ENCODE results near the gene FTSJ1. TPM values are rescaled to one million over a fixed set of nuclear protein-coding genes. Genes with fewer than 3 reads are reported as not detected.

FTSJ1 gene
- total RNA-seq, 1 experiment from 2014 or later, result 22.9 TPM

- no peak for DNase-seq
- H3K27ac ChIP-seq (ENCODE audit: low read length), result no peak overlapping the region
- no peak overlapping the region for H3K4me3 ChIP-seq (ENCODE audit: low read length)
- no peaks in the 10 kb centered on the region for H3K27me3 ChIP-seq (ENCODE audit: low read length)
- no peaks in the 10 kb centered on the region for H3K36me3 ChIP-seq (ENCODE audit: insufficient read depth, low read length)
- H2AFZ ChIP-seq (ENCODE audit: low read length), result no peak overlapping the region
- no peak overlapping the region for H3K9ac ChIP-seq (ENCODE audit: low read length)
- no peak overlapping the region for H3K4me2 ChIP-seq (ENCODE audit: low read depth, low read length, poor library complexity, severe bottlenecking)
- H3K4me1 ChIP-seq (ENCODE audit: low read length), result peaks cover 7% of the 10 kb centered on the region
- H3K9me2 ChIP-seq (replicated peaks; ENCODE audit: insufficient read depth, low read length), result no peaks in the 10 kb centered on the region
- peaks cover 24% of the 10 kb centered on the region for H3K79me2 ChIP-seq (ENCODE audit: low read length)
- H4K20me1 ChIP-seq (ENCODE audit: insufficient read depth, low read depth, low read length), result no peaks in the 10 kb centered on the region; the same call in 1 of the 2 replicates
- H3K9me3 ChIP-seq (ENCODE audit: low read length), result no peaks in the 10 kb centered on the region
These were observed 4.1 kb downstream of the FTSJ1 start for GRCh38 chrX:48480142-48480541.

- Histone ChIP-seq H3K9me2 (replicated peaks; ENCODE audit: insufficient read depth, low read length) (no peaks in the 10 kb centered on the region), H3K4me1 (ENCODE audit: low read length) (peaks cover 7% of the 10 kb centered on the region), H3K36me3 (ENCODE audit: insufficient read depth, low read length) (no peaks in the 10 kb centered on the region), H3K9me3 (ENCODE audit: low read length) (no peaks in the 10 kb centered on the region), H4K20me1 (ENCODE audit: insufficient read depth, low read depth, low read length) (no peaks in the 10 kb centered on the region; the same call in 1 of the 2 replicates), H3K9ac (ENCODE audit: low read length) (no peak overlapping the region), H3K27me3 (ENCODE audit: low read length) (no peaks in the 10 kb centered on the region), H3K4me3 (ENCODE audit: low read length) (no peak overlapping the region), H3K27ac (ENCODE audit: low read length) (no peak overlapping the region), H3K79me2 (ENCODE audit: low read length) (peaks cover 24% of the 10 kb centered on the region), H3K4me2 (ENCODE audit: low read depth, low read length, poor library complexity, severe bottlenecking) (no peak overlapping the region), H2AFZ (ENCODE audit: low read length) (no peak overlapping the region)
- no peak for DNase-seq
These were observed 4.6 kb downstream of the FTSJ1 start for GRCh38 chrX:48480583-48480982.

- Histone ChIP-seq H3K9me3 (ENCODE audit: low read length) (no peaks in the 10 kb centered on the region), H3K27ac (ENCODE audit: low read length) (no peak overlapping the region), H3K4me1 (ENCODE audit: low read length) (peaks cover 1% of the 10 kb centered on the region), H3K4me3 (ENCODE audit: low read length) (no peak overlapping the region), H3K4me2 (ENCODE audit: low read depth, low read length, poor library complexity, severe bottlenecking) (no peak overlapping the region), H4K20me1 (ENCODE audit: insufficient read depth, low read depth, low read length) (no peaks in the 10 kb centered on the region; the same call in 1 of the 2 replicates), H3K79me2 (ENCODE audit: low read length) (peaks cover 9% of the 10 kb centered on the region), H3K36me3 (ENCODE audit: insufficient read depth, low read length) (no peaks in the 10 kb centered on the region), H2AFZ (ENCODE audit: low read length) (no peak overlapping the region), H3K27me3 (ENCODE audit: low read length) (no peaks in the 10 kb centered on the region), H3K9me2 (replicated peaks; ENCODE audit: insufficient read depth, low read length) (no peaks in the 10 kb centered on the region), H3K9ac (ENCODE audit: low read length) (no peak overlapping the region)
- no peak for DNase-seq
These were observed 6.5 kb downstream of the FTSJ1 start for GRCh38 chrX:48482526-48482925.

GRCh38 chrX:48487362-48487798 lies 11.4 kb downstream of the FTSJ1 start:
- no peaks in the 10 kb centered on the region for H3K9me3 ChIP-seq (ENCODE audit: low read length)
- H3K79me2 ChIP-seq (ENCODE audit: low read length), result no peaks in the 10 kb centered on the region
- no peak overlapping the region for H3K4me3 ChIP-seq (ENCODE audit: low read length)
- no peaks in the 10 kb centered on the region for H3K4me1 ChIP-seq (ENCODE audit: low read length)
- H2AFZ ChIP-seq (ENCODE audit: low read length), result no peak overlapping the region
- no peaks in the 10 kb centered on the region for H4K20me1 ChIP-seq (ENCODE audit: insufficient read depth, low read depth, low read length)
- H3K9me2 ChIP-seq (replicated peaks; ENCODE audit: insufficient read depth, low read length), result no peaks in the 10 kb centered on the region
- no peak for DNase-seq
- no peaks in the 10 kb centered on the region for H3K36me3 ChIP-seq (ENCODE audit: insufficient read depth, low read length)
- H3K27me3 ChIP-seq (ENCODE audit: low read length), result no peaks in the 10 kb centered on the region
- no peak overlapping the region for H3K9ac ChIP-seq (ENCODE audit: low read length)
- H3K4me2 ChIP-seq (ENCODE audit: low read depth, low read length, poor library complexity, severe bottlenecking), result no peak overlapping the region
- H3K27ac ChIP-seq (ENCODE audit: low read length), result no peak overlapping the region

- no peaks in the 10 kb centered on the region for H3K79me2 ChIP-seq (ENCODE audit: low read length)
- no peaks in the 10 kb centered on the region for H4K20me1 ChIP-seq (ENCODE audit: insufficient read depth, low read depth, low read length)
- no peak overlapping the region for H2AFZ ChIP-seq (ENCODE audit: low read length)
- no peaks in the 10 kb centered on the region for H3K9me2 ChIP-seq (replicated peaks; ENCODE audit: insufficient read depth, low read length)
- H3K4me2 ChIP-seq (ENCODE audit: low read depth, low read length, poor library complexity, severe bottlenecking), result no peak overlapping the region
- H3K9me3 ChIP-seq (ENCODE audit: low read length), result no peaks in the 10 kb centered on the region
- no peak overlapping the region for H3K9ac ChIP-seq (ENCODE audit: low read length)
- H3K4me1 ChIP-seq (ENCODE audit: low read length), result no peaks in the 10 kb centered on the region
- no peak overlapping the region for H3K4me3 ChIP-seq (ENCODE audit: low read length)
- no peak overlapping the region for H3K27ac ChIP-seq (ENCODE audit: low read length)
- H3K36me3 ChIP-seq (ENCODE audit: insufficient read depth, low read length), result no peaks in the 10 kb centered on the region
- H3K27me3 ChIP-seq (ENCODE audit: low read length), result no peaks in the 10 kb centered on the region
- no peak for DNase-seq
These were observed 12.0 kb downstream of the FTSJ1 start for GRCh38 chrX:48488034-48488433.

- H3K9me2 ChIP-seq (replicated peaks; ENCODE audit: insufficient read depth, low read length), result no peaks in the 10 kb centered on the region
- H3K4me1 ChIP-seq (ENCODE audit: low read length), result no peaks in the 10 kb centered on the region
- H3K36me3 ChIP-seq (ENCODE audit: insufficient read depth, low read length), result no peaks in the 10 kb centered on the region
These were observed 13.3 kb downstream of the FTSJ1 start for GRCh38 chrX:48489296-48489695.

GRCh38 chrX:48489892-48490291 lies 13.9 kb downstream of the FTSJ1 start:
- Histone ChIP-seq H3K9me3 (ENCODE audit: low read length) (no peaks in the 10 kb centered on the region), H3K79me2 (ENCODE audit: low read length) (no peaks in the 10 kb centered on the region), H3K4me2 (ENCODE audit: low read depth, low read length, poor library complexity, severe bottlenecking) (no peak overlapping the region), H3K9ac (ENCODE audit: low read length) (no peak overlapping the region), H4K20me1 (ENCODE audit: insufficient read depth, low read depth, low read length) (no peaks in the 10 kb centered on the region), H3K27ac (ENCODE audit: low read length) (no peak overlapping the region), H3K4me1 (ENCODE audit: low read length) (no peaks in the 10 kb centered on the region), H3K4me3 (ENCODE audit: low read length) (no peak overlapping the region), H3K27me3 (ENCODE audit: low read length) (no peaks in the 10 kb centered on the region), H3K36me3 (ENCODE audit: insufficient read depth, low read length) (no peaks in the 10 kb centered on the region), H2AFZ (ENCODE audit: low read length) (no peak overlapping the region), H3K9me2 (replicated peaks; ENCODE audit: insufficient read depth, low read length) (no peaks in the 10 kb centered on the region)
- no peak for DNase-seq

More at GRCh38 chrX:48489296-48489695, 13.3 kb downstream of the FTSJ1 start:
- Histone ChIP-seq H4K20me1 (ENCODE audit: insufficient read depth, low read depth, low read length) (no peaks in the 10 kb centered on the region), H3K9me3 (ENCODE audit: low read length) (no peaks in the 10 kb centered on the region), H3K27ac (ENCODE audit: low read length) (no peak overlapping the region), H3K4me2 (ENCODE audit: low read depth, low read length, poor library complexity, severe bottlenecking) (no peak overlapping the region), H3K4me3 (ENCODE audit: low read length) (no peak overlapping the region), H2AFZ (ENCODE audit: low read length) (no peak overlapping the region), H3K9ac (ENCODE audit: low read length) (no peak overlapping the region), H3K27me3 (ENCODE audit: low read length) (no peaks in the 10 kb centered on the region), H3K79me2 (ENCODE audit: low read length) (no peaks in the 10 kb centered on the region)
- DNase-seq, result no peak

- Histone ChIP-seq H3K4me2 (ENCODE audit: low read depth, low read length, poor library complexity, severe bottlenecking) (no peak overlapping the region), H3K27ac (ENCODE audit: low read length) (no peak overlapping the region)
These were observed 14.7 kb downstream of the FTSJ1 start for GRCh38 chrX:48490661-48491060.

GRCh38 chrX:48491809-48492208 lies 15.8 kb downstream of the FTSJ1 start:
- no peak overlapping the region for H3K9ac ChIP-seq (ENCODE audit: low read length)
- H3K9me3 ChIP-seq (ENCODE audit: low read length), result no peaks in the 10 kb centered on the region
- H3K4me2 ChIP-seq (ENCODE audit: low read depth, low read length, poor library complexity, severe bottlenecking), result no peak overlapping the region
- no peaks in the 10 kb centered on the region for H3K4me1 ChIP-seq (ENCODE audit: low read length)
- no peak overlapping the region for H3K27ac ChIP-seq (ENCODE audit: low read length)
- no peak overlapping the region for H2AFZ ChIP-seq (ENCODE audit: low read length)
- H3K27me3 ChIP-seq (ENCODE audit: low read length), result no peaks in the 10 kb centered on the region
- no peak for DNase-seq
- H3K79me2 ChIP-seq (ENCODE audit: low read length), result no peaks in the 10 kb centered on the region
- no peaks in the 10 kb centered on the region for H4K20me1 ChIP-seq (ENCODE audit: insufficient read depth, low read depth, low read length)
- no peak overlapping the region for H3K4me3 ChIP-seq (ENCODE audit: low read length)
- H3K9me2 ChIP-seq (replicated peaks; ENCODE audit: insufficient read depth, low read length), result no peaks in the 10 kb centered on the region
- H3K36me3 ChIP-seq (ENCODE audit: insufficient read depth, low read length), result no peaks in the 10 kb centered on the region

More at GRCh38 chrX:48490661-48491060, 14.7 kb downstream of the FTSJ1 start:
- no peaks in the 10 kb centered on the region for H4K20me1 ChIP-seq (ENCODE audit: insufficient read depth, low read depth, low read length)
- DNase-seq, result no peak
- H3K27me3 ChIP-seq (ENCODE audit: low read length), result no peaks in the 10 kb centered on the region
- H3K4me1 ChIP-seq (ENCODE audit: low read length), result no peaks in the 10 kb centered on the region
- H3K4me3 ChIP-seq (ENCODE audit: low read length), result no peak overlapping the region
- H3K79me2 ChIP-seq (ENCODE audit: low read length), result no peaks in the 10 kb centered on the region
- H3K9ac ChIP-seq (ENCODE audit: low read length), result no peak overlapping the region
- no peaks in the 10 kb centered on the region for H3K9me3 ChIP-seq (ENCODE audit: low read length)
- no peaks in the 10 kb centered on the region for H3K9me2 ChIP-seq (replicated peaks; ENCODE audit: insufficient read depth, low read length)
- no peaks in the 10 kb centered on the region for H3K36me3 ChIP-seq (ENCODE audit: insufficient read depth, low read length)
- no peak overlapping the region for H2AFZ ChIP-seq (ENCODE audit: low read length)

All from Karpas-422 (cell line).